ENCODE data around the gene RPIA.

The RPIA gene

GRCh38 chr2:88671786-88672427 lies 19.6 kb upstream of the RPIA start:
- Mint-ChIP-seq H3K4me3 (no peak overlapping the region), H3K4me1 (no peaks in the 10 kb centered on the region), H3K27me3 (no peaks in the 10 kb centered on the region), H3K27ac (no peak overlapping the region), H3K9me3 (no peaks in the 10 kb centered on the region), H3K36me3 (no peaks in the 10 kb centered on the region)

GRCh38 chr2:88673363-88673762 lies 18.1 kb upstream of the RPIA start:
- H3K9me3 Mint-ChIP-seq: no peaks in the 10 kb centered on the region
- no peak overlapping the region for H3K27ac Mint-ChIP-seq
- no peaks in the 10 kb centered on the region for H3K4me1 Mint-ChIP-seq
- H3K4me3 Mint-ChIP-seq: no peak overlapping the region
- no peaks in the 10 kb centered on the region for H3K36me3 Mint-ChIP-seq
- H3K27me3 Mint-ChIP-seq: no peaks in the 10 kb centered on the region

GRCh38 chr2:88680266-88680902 lies 11.1 kb upstream of the RPIA start:
- Mint-ChIP-seq H3K27me3 (peaks cover 2% of the 10 kb centered on the region), H3K36me3 (peaks cover 16% of the 10 kb centered on the region), H3K9me3 (peaks cover 8% of the 10 kb centered on the region), H3K27ac (peak overlapping the region; percentile 24), H3K4me3 (no peak overlapping the region), H3K4me1 (no peaks in the 10 kb centered on the region)

- Mint-ChIP-seq H3K27me3 (peaks cover 2% of the 10 kb centered on the region), H3K4me3 (no peak overlapping the region), H3K36me3 (peaks cover 16% of the 10 kb centered on the region), H3K27ac (no peak overlapping the region), H3K9me3 (peaks cover 8% of the 10 kb centered on the region), H3K4me1 (no peaks in the 10 kb centered on the region)
Measured at GRCh38 chr2:88680916-88681315, 10.6 kb upstream of the RPIA start.

- Mint-ChIP-seq H3K4me1 (no peaks in the 10 kb centered on the region), H3K4me3 (no peak overlapping the region), H3K27me3 (peaks cover 2% of the 10 kb centered on the region), H3K27ac (no peak overlapping the region), H3K9me3 (peaks cover 8% of the 10 kb centered on the region), H3K36me3 (peaks cover 20% of the 10 kb centered on the region)
Measured at GRCh38 chr2:88683160-88684021, 8.1 kb upstream of the RPIA start.

DNA sequence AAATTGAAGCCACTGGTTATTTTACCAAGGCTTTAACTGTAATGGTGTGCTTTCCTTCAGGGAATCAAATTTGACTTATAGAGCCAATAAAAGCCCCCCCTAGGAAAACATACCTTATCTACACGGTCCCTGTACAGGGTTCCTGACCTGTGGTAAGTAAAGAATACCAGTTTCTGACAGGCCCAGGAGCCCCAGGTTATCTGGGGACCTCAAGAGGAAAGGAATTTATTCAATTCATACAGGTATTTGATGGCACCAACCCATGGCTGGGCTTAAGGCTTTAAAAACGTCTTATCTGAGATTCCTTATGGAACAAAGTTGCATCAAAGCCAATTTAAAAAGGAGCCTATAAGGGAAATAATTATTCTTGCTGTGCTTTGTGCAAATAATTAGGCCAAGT lies 7.0 kb upstream of the RPIA start:
- no peak overlapping the region for H3K27ac Mint-ChIP-seq

GRCh38 chr2:88686320-88686719 lies 5.2 kb upstream of the RPIA start:
- H3K27me3 Mint-ChIP-seq: peaks cover 1% of the 10 kb centered on the region
- H3K36me3 Mint-ChIP-seq: peaks cover 19% of the 10 kb centered on the region
- no peak overlapping the region for H3K4me3 Mint-ChIP-seq
- H3K9me3 Mint-ChIP-seq: peaks cover 8% of the 10 kb centered on the region
- no peak overlapping the region for H3K27ac Mint-ChIP-seq
- peaks cover 17% of the 10 kb centered on the region for H3K4me1 Mint-ChIP-seq

More for the DNA sequence above, 7.0 kb upstream of the RPIA start:
- Mint-ChIP-seq H3K4me1 (peaks cover 3% of the 10 kb centered on the region), H3K36me3 (peaks cover 20% of the 10 kb centered on the region), H3K27me3 (peaks cover 2% of the 10 kb centered on the region), H3K4me3 (no peak overlapping the region), H3K9me3 (peaks cover 8% of the 10 kb centered on the region)

GRCh38 chr2:88687384-88687783 lies 4.1 kb upstream of the RPIA start:
- H3K36me3 Mint-ChIP-seq: peaks cover 19% of the 10 kb centered on the region

GRCh38 chr2:88690591-88691338 lies 708 bp upstream of the RPIA start:
- Mint-ChIP-seq H3K4me1 (peaks cover 54% of the 10 kb centered on the region), H3K27ac (peak overlapping the region; percentile 97), H3K36me3 (peaks cover 4% of the 10 kb centered on the region), H3K27me3 (no peaks in the 10 kb centered on the region), H3K9me3 (no peaks in the 10 kb centered on the region), H3K4me3 (peak overlapping the region; percentile 99)

More at GRCh38 chr2:88687384-88687783, 4.1 kb upstream of the RPIA start:
- peaks cover 1% of the 10 kb centered on the region for H3K27me3 Mint-ChIP-seq
- H3K4me3 Mint-ChIP-seq: no peak overlapping the region
- no peak overlapping the region for H3K27ac Mint-ChIP-seq
- peaks cover 21% of the 10 kb centered on the region for H3K4me1 Mint-ChIP-seq
- peaks cover 8% of the 10 kb centered on the region for H3K9me3 Mint-ChIP-seq

GRCh38 chr2:88692187-88692586 lies 714 bp downstream of the RPIA start:
- H3K27me3 Mint-ChIP-seq: no peaks in the 10 kb centered on the region
- H3K27ac Mint-ChIP-seq: peak overlapping the region; percentile 93
- peaks cover 4% of the 10 kb centered on the region for H3K36me3 Mint-ChIP-seq
- H3K4me3 Mint-ChIP-seq: peak overlapping the region; percentile 99
- H3K9me3 Mint-ChIP-seq: no peaks in the 10 kb centered on the region
- H3K4me1 Mint-ChIP-seq: peaks cover 68% of the 10 kb centered on the region

DNA sequence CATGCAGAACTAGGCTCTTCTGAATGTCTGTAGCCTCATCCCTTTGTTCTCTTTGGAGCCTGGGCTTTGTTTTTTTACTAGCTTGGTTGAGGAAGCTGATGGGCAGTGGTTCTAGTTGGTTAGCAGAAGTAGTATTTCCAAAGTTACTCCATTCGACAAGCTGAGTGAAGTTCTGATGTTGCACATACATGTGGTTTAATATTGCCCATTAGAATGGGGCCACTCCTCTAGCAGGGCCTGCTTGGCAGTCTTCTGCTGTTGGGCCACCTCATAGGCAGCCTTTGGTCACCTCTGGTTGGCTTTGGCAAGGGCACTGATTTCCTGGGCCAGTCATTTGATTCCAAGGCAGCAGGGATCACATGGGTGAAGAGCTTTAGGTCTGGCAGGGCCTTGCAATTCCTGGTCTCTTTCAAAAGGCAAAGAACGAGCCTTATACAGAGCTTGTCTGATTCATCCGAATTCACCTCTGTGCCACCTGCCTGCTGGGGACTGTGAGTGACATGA lies 2.5 kb downstream of the RPIA start:
- Mint-ChIP-seq H3K4me3 (peak overlapping the region; percentile 99), H3K27me3 (no peaks in the 10 kb centered on the region), H3K4me1 (peaks cover 85% of the 10 kb centered on the region), H3K9me3 (no peaks in the 10 kb centered on the region), H3K36me3 (peaks cover 3% of the 10 kb centered on the region), H3K27ac (no peak overlapping the region)

DNA sequence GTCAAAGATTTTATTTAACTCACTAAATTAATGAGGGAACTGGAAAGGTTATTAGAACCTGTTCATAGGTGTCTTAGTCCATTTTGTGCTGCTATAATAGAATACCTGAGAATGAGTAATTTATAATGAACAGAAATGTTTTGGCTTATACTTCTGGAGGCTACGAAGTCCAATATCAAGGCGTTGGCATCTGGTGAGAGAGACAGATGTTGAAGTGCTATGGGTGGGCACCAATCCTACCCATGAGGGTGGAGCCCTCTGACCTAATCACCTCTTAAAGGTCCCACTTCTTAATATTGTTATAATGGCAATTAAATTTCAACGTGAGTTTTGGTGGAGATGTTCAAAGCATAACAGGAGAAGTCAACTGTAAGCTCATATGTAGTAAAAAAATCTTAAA lies 5.1 kb downstream of the RPIA start:
- Mint-ChIP-seq H3K27ac (no peak overlapping the region), H3K27me3 (no peaks in the 10 kb centered on the region), H3K4me1 (peaks cover 68% of the 10 kb centered on the region), H3K9me3 (no peaks in the 10 kb centered on the region), H3K36me3 (peaks cover 11% of the 10 kb centered on the region), H3K4me3 (no peak overlapping the region)

- Mint-ChIP-seq H3K36me3 (peaks cover 15% of the 10 kb centered on the region), H3K4me1 (peaks cover 63% of the 10 kb centered on the region), H3K27me3 (no peaks in the 10 kb centered on the region), H3K4me3 (peak overlapping the region; percentile 40), H3K27ac (peak overlapping the region; percentile 18), H3K9me3 (no peaks in the 10 kb centered on the region)
Measured at GRCh38 chr2:88697370-88698026, 6.0 kb downstream of the RPIA start.

- H3K4me1 Mint-ChIP-seq: peaks cover 58% of the 10 kb centered on the region
- H3K27ac Mint-ChIP-seq: peak overlapping the region; percentile 57
- H3K36me3 Mint-ChIP-seq: peaks cover 17% of the 10 kb centered on the region
- peak overlapping the region; percentile 62 for H3K4me3 Mint-ChIP-seq
- H3K9me3 Mint-ChIP-seq: no peaks in the 10 kb centered on the region
- H3K27me3 Mint-ChIP-seq: no peaks in the 10 kb centered on the region
Measured at GRCh38 chr2:88698027-88698413, 6.5 kb downstream of the RPIA start.

All from activated naive CD4-positive, alpha-beta T cell treated with anti-CD3 and anti-CD28 coated beads, Interleukin-2, amount 50 U/mL, for 24 hours (primary cell).